SK-N-MC (cell line): ENCODE results near the gene STK32B.

Experiments used
- EZH2 ChIP-seq: fragments of 200-600 bp; sonication (generic); IDR thresholded peaks from one replicate; pipeline ENCODE4 v1.6.1; 2017; ENCODE audit warnings: antibody characterized with exemption
- FOXP2 ChIP-seq: optimal IDR thresholded peaks from 2 replicates; pipeline ENCODE3; 2011; ENCODE audit warnings: mild to moderate bottlenecking, moderate library complexity; ENCODE audit not compliant: insufficient read depth; ENCODE audit errors: extremely low read length, control extremely low read depth
- POLR2AphosphoS5 ChIP-seq: IDR thresholded peaks from 2 replicates; pipeline ENCODE4 v1.6.1; 2012; ENCODE audit warnings: mild to moderate bottlenecking, low read depth, low read length, borderline replicate concordance

DNA sequence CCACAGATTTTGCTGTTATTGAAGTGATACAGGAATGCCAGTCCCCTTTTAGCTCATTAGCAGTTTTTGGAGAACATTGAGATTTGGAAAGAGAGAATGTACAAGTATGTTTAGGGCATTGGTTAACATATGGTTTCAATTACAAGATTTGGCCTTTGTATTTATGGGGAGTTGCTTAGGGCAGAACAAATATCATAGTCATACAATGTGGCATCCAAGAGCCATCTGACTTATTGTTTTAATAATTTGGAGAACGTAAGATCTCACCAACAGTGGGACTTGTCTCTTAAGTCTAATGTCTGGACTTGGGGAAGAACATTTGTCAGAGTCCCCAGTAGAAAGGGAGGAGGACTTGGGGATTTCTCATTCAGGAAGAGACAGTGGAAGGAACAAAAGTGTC is 166.1 kb downstream of the STK32B start:
- TF ChIP-seq POLR2AphosphoS5 (no peak), EZH2 (no peak), FOXP2 (no peak)
